Kidney (tissue), 14 donors: Measurements from ENCODE around the gene WBP2. TPM values are rescaled to one million over a fixed set of nuclear protein-coding genes. Genes with fewer than 3 reads are reported as not detected.
"Not testable (repeated sequence)": the region's sequence is repeated elsewhere in the genome, so short reads cannot be mapped to it uniquely, and the experiment has no call there.

Source experiments
- DNase-seq, 5 donors: peaks; one replicate each; pipeline ENCODE4 v3.0.0-alpha.2; 2013 to 2020
- FAIRE-seq: peaks from 2 replicates; lab custom pipeline; 2012; peaks lifted over from hg19 to GRCh38; lab: Jason Lieb, UNC
- H3K27ac ChIP-seq, 2 donors: one replicate each; pipeline ENCODE4 v1.7.0; 2013; ENCODE audit warnings: low read depth in 2 of 2, low read length in 2 of 2, inconsistent platforms in 1 of 2
- H3K27me3 ChIP-seq: one replicate; pipeline ENCODE4 v1.7.1; 2013; ENCODE audit warnings: low read length, inconsistent platforms; ENCODE audit not compliant: control insufficient read depth, insufficient read depth
- H3K36me3 ChIP-seq, 3 donors: one replicate each; pipeline versions ENCODE4 v1.7.0 to v1.7.1; 2013; ENCODE audit warnings: low read length in 3 of 3, control low read depth in 1 of 3, inconsistent platforms in 1 of 3; ENCODE audit not compliant: insufficient read depth in 3 of 3, control insufficient read depth in 2 of 3
- H3K4me1 ChIP-seq, 3 donors: one replicate each; pipeline versions ENCODE4 v1.7.0 to v1.7.1; 2013; ENCODE audit warnings: low read length in 3 of 3, inconsistent platforms in 1 of 3, low read depth in 1 of 3; ENCODE audit not compliant: control insufficient read depth in 2 of 3, insufficient read depth in 2 of 3
- H3K4me3 ChIP-seq, 3 donors: one replicate each; pipeline versions ENCODE4 v1.7.0 to v1.8.1; 2013; ENCODE audit warnings: low read length in 3 of 3, control low read depth in 1 of 3, inconsistent platforms in 1 of 3
- H3K9ac ChIP-seq, 3 donors: one replicate each; pipeline versions ENCODE4 v1.7.0 to v1.7.1; 2013; ENCODE audit warnings: low read length in 3 of 3, control low read depth in 1 of 3, inconsistent platforms in 1 of 3
- H3K9me3 ChIP-seq, 3 donors: one replicate each; pipeline versions ENCODE4 v1.7.0 to v1.7.1; 2013; ENCODE audit warnings: low read length in 3 of 3, control low read depth in 1 of 3, inconsistent platforms in 1 of 3; ENCODE audit not compliant: control insufficient read depth in 2 of 3, insufficient read depth in 1 of 3
- CTCF ChIP-seq: IDR thresholded peaks from 3 replicates; pipeline ENCODE4 v1.5.1; 2012; ENCODE audit warnings: mild to moderate bottlenecking, moderate library complexity, borderline replicate concordance; ENCODE audit not compliant: insufficient read depth; ENCODE audit errors: extremely low read depth
- intact Hi-C: fragments of 100-400 bp; cut with DNase I; formaldehyde crosslinking; loops from one replicate; pipeline ENCODE4 v1.11.1; 2022
- polyA plus RNA-seq: library from polyadenylated mRNA; stranded (reverse); fragments of 350-450 nt; fragmentation: Illumina TruSeq; extraction: RNeasy Lipid Tissue Mini Kit (QIAGEN cat#74804); gene quantifications from one replicate; pipeline ENCODE4 v1.2.3, GENCODE V29; 2014; ENCODE audit warnings: low read depth, low replicate concordance; ENCODE audit not compliant: insufficient read depth
- total RNA-seq: library from RNA; stranded (reverse); fragmentation: NEBNext Ultra II Directional; extraction: Animal tissue kit (Norgen Biotek cat#: 25700); gene quantifications from one replicate; pipeline ENCODE4 v1.2.1, GENCODE V29; 2021
- donor health status: control.
- donor health status: control.
- donor health status: control.
- donor health status: control.
- donor health status: control.
- donor health status: DM: yes; HTN: yes; CAD: no.
- donor health status: Normal renal cell carcinoma (clear cell type).

Gene WBP2
- total and polyA plus RNA-seq, 2 donors from 2014 or later, result 135 to 151 TPM

GRCh38 chr17:75869282-75870141, 14.4 kb upstream of the WBP2 start:
- Histone ChIP-seq H3K36me3 (no peaks in the 10 kb centered on the region), H3K9me3 (no peaks in the 10 kb centered on the region), H3K4me3 (no peak overlapping the region), H3K4me1 (peaks cover 0 to 13% (median 10%) of the 10 kb centered on the region in 3 donors), H3K9ac (no peak overlapping the region), H3K27ac (no peak overlapping the region), H3K27me3 (no peaks in the 10 kb centered on the region)
- intact Hi-C loops, result no loop called here
- peak in 1 of 5 donors; percentile 39 for DNase-seq
- no peak for FAIRE-seq
- no peak for TF ChIP-seq CTCF

DNA sequence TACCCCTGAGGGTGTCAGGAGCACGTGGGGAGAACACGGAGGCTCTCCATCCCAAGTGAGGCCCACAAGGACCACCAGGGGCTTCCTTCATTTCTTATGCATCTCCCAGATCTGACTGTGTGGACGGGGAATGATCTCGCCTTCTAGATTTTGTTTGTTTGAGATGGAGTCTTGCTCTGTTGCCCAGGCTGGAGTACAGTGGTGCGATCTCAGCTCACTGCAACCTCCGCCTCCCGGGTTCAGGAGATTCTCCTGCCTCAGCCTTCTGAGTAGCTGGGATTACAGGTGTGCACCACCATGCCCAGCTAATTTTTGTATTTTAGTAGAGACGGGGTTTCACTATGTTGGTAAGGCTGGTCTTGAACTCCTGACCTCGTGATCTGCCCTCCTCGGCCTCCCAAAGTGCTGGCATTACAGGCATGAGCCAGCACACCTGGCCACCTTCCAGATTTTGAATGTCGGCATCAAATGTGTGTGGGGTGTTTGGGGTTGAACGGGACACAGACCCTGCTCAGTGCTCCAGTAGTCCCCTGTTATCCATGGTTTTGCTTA, 13.7 kb upstream of the WBP2 start:
- H3K9ac ChIP-seq, H3K27ac ChIP-seq, H3K4me3 ChIP-seq, FAIRE-seq, H3K9me3 ChIP-seq, intact Hi-C loops, H3K27me3 ChIP-seq, DNase-seq, H3K36me3 ChIP-seq: not testable (repeated sequence)
- peaks cover 0 to 15% (median 10%) of the 10 kb centered on the region in 3 donors for H3K4me1 ChIP-seq

DNA sequence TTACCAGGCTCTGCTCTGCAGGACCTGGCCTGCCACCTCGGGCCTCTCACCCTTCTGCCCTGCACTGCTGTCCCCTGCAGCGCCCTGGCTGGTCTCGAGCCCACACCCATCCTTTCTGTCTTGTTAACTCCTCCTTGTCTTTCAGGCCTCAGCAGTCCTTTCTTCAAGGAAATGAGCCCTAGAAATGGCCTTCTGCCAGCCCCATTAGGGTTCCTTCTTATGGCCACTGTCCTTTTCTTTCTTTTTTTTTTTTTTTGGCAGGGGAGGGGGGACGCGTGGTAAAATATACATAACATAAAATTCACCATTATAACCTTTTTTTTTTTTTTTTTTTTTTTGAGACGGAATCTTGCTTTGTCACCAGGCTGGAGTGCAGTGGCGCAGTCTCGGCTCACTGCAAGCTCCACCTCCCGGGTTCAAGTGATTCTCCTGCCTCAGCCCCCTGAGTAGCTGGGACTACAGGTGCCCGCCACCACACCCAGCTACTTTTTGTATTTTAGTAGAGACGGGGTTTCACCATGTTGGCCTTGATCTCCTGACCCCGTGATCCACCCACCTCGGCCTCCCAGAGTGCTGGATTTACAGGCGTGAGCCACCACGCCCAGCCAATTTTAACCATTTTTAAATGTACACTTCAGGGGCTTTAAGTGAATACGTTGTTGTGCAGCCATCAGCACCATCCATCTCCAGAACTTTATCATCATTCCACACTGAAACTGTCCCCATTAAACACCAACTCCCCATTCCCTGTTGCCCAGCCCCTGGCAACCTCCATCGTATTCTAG, 10.5 kb upstream of the WBP2 start:
- H3K27me3 ChIP-seq, DNase-seq, H3K27ac ChIP-seq, H3K9ac ChIP-seq, H3K36me3 ChIP-seq, H3K4me1 ChIP-seq, H3K9me3 ChIP-seq, FAIRE-seq, H3K4me3 ChIP-seq, intact Hi-C loops: not testable (repeated sequence)

- DNase-seq, FAIRE-seq, H3K4me3 ChIP-seq, intact Hi-C loops, H3K9me3 ChIP-seq, H3K9ac ChIP-seq, H3K36me3 ChIP-seq, H3K27me3 ChIP-seq, H3K4me1 ChIP-seq: not testable (repeated sequence)
- H3K27ac ChIP-seq, result peak overlapping the region; percentile 22 to 28
Measured at GRCh38 chr17:75864887-75865286, 9.8 kb upstream of the WBP2 start.
